HG02798 (cell line): ENCODE measurements around the gene SCYGR6.

Experiments
- ATAC-seq: cut with Tn5 transposase; IDR thresholded peaks from one replicate; pipeline ENCODE4 v1.9.1; 2021; ENCODE audit warnings: mild to moderate bottlenecking; ENCODE audit not compliant: unreplicated experiment, poor library complexity

Gene SCYGR6

DNA sequence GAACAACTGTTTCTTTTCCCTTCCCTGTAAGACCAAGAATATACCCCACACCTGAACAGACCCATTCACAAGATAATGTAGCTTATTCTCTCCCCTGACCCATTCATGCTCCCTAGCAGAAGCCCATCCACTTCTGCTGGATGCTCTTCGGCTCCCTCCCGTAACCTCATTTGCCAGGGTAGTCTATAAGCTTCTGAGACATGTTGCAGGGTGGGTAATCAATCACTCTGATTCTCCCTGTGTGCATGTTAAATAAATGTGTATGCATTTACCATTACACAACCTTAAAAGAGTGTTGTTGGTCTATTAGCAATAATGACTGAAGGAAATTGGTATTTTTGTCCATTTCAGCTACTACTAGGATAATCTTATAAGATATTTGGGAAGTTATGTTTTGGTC is 8.1 kb downstream of the SCYGR6 start:
- ATAC-seq, result no peak

DNA sequence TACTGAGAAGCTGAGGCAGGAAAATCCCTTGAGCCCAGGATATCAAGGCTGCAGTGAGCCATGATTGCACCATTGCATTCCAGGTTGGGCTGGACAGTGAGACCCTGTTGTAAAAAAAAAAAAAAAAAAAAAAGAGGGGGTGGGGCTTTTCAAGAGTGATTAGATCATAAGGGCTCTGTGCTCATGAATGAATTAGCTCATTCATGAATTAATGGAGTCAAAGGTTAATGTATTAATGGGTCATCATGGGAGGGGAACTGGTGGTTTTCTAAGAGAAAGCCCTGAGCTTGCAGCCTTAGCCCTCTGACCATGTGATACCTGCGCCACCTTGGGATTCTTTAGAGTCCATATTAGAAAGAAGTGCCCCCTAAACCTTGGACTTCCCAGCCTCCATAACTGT is 11.3 kb downstream of the SCYGR6 start:
- no peak for ATAC-seq

- ATAC-seq, result no peak
Measured at GRCh38 chr2:227710986-227711385, 13.6 kb downstream of the SCYGR6 start.

GRCh38 chr2:227707390-227707789 is 17.2 kb downstream of the SCYGR6 start:
- no peak for ATAC-seq

DNA sequence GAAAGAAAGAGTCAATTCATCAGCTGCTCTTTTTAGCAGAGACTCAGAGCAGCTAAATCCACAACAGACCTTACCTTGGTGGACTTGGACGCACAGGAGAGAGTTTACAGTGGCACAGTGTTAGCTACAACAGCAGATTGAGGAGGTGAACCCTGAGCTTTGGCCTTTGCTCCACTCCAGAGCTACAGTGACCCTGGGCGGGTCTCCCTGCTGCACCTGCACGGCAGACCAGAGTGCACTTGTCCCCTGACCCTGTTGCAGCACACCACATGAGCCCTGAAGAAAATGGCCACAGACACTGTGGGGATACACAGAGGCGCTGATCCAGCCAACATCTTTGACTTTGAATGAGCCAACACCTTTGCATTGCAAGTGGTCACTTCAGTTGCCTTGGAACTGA is 17.7 kb downstream of the SCYGR6 start:
- ATAC-seq, result no peak

DNA sequence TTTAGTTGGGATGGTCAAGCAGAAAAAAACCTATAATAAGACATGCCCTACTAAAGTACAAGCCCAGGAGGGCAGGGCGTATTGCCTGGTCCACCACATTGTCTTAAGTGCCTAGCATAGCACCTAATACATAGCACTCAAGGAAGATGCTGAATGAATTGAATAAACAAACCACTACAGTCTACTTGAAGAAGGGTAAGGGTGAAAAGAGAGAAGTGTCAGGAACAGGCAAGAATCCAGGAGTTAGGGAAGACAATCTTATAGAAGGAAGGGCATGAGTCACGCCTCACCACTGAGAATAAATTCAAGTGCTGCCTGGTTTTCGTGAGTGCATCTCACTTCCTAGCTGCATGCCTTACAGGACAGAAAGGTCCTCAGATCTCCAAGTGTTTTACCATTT is 20.6 kb downstream of the SCYGR6 start:
- no peak for ATAC-seq

- ATAC-seq, result no peak
Measured at GRCh38 chr2:227703280-227703732, 21.3 kb downstream of the SCYGR6 start.

- ATAC-seq, result no peak
Measured at GRCh38 chr2:227701556-227701955, 23.0 kb downstream of the SCYGR6 start.

GRCh38 chr2:227696990-227697679 is 27.4 kb downstream of the SCYGR6 start:
- no peak for ATAC-seq

GRCh38 chr2:227687189-227687588 is 37.4 kb downstream of the SCYGR6 start:
- no peak for ATAC-seq

GRCh38 chr2:227684258-227684657 is 40.3 kb downstream of the SCYGR6 start:
- no peak for ATAC-seq

DNA sequence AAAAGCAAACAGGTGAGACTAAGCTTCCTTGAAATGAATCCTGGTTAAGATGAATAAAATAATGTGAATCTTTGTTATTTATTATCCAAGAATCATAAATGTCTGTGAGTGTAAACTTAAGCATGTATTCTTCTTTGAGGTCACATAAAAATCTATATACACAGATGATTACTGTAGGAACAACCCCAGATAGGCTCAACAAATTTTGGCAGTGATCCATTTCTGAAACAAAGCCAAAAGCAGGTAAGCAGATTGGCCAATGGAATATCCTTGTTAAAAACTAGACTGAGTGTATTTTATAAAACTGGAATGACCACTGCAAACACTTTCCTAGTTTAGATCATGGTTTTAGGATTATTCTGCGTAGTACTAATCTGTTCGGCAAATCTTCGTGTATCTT is 46.6 kb downstream of the SCYGR6 start:
- no peak for ATAC-seq

GRCh38 chr2:227674485-227674884 is 50.1 kb downstream of the SCYGR6 start:
- ATAC-seq, result no peak
